ENCODE data around the gene ZNF592. TPM values are rescaled to one million over a fixed set of nuclear protein-coding genes. Genes with fewer than 3 reads are reported as not detected.
"Not testable (repeated sequence)": the region's sequence is repeated elsewhere in the genome, so short reads cannot be mapped to it uniquely, and the experiment has no call there.

The ZNF592 gene
- total and polyA plus RNA-seq, 7 experiments from 2014 or later = 4.9 to 39.0 (median 37.2) TPM

DNA sequence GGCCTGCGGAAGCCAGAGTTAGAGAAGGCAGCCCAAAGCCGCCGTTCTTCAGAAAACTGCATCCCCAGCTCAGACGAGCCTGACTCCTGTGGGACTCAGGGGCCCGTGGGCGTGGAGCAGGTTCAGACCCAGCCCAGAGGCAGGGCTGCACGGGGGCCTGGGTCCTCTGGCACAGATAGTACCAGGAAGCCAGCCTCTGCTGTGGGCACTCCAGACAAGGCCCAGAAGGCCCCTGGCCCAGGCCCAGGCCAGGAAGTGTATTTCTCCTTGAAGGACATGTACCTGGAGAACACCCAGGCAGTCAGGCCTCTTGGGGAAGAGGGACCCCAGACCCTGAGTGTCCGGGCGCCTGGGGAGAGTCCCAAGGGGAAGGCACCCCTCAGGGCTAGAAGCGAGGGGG, 91.9 kb downstream of the ZNF592 start:
- no peak overlapping the region for H3K4me3 ChIP-seq (ENCODE audit: low read length)
- H3K4me1 ChIP-seq (ENCODE audit: control insufficient read depth in 2 of 2, insufficient read depth in 2 of 2, low read length in 2 of 2) = no peaks in the 10 kb centered on the region
- Mint-ChIP-seq H3K4me3 (no peak overlapping the region), H3K27ac (no peak overlapping the region), H3K4me1 (no peaks in the 10 kb centered on the region), H3K27me3 (peaks cover 0 to 10% (median 6%) of the 10 kb centered on the region in 5 donors), H3K36me3 (no peaks in the 10 kb centered on the region), H3K9me3 (no peaks in the 10 kb centered on the region)
- intact Hi-C loops (cut with micrococcal nuclease) = no loop called here
- H3K27ac ChIP-seq (ENCODE audit: low read depth, low read length) = no peak overlapping the region
- H3K27me3 ChIP-seq (ENCODE audit: control insufficient read depth in 2 of 2, insufficient read depth in 2 of 2, low read length in 2 of 2) = no peaks in the 10 kb centered on the region
- DNase-seq (no peak), ATAC-seq (no peak)
- POLR2A ChIA-PET = interaction anchor here (0.5 kb wide), 1 partner anchor 90 kb away, joined by 3 read pairs; no protein-coding TSS in a partner anchor
- no peaks in the 10 kb centered on the region for H3K36me3 ChIP-seq (ENCODE audit: control insufficient read depth in 2 of 3, insufficient read depth in 3 of 3, low read length in 3 of 3)
- no peaks in the 10 kb centered on the region for H3K9me3 ChIP-seq (ENCODE audit: control insufficient read depth in 2 of 3, low read length in 3 of 3)
- CTCF ChIA-PET = interaction anchor here (0.5 kb wide), 1 partner anchor 303 kb away, joined by 4 read pairs; no protein-coding TSS in a partner anchor

- Histone ChIP-seq H3K4me3 (ENCODE audit: low read length) (no peak overlapping the region), H3K27ac (ENCODE audit: low read depth, low read length) (no peak overlapping the region), H3K27me3 (ENCODE audit: control insufficient read depth in 2 of 2, insufficient read depth in 2 of 2, low read length in 2 of 2) (no peaks in the 10 kb centered on the region), H3K9me3 (ENCODE audit: control insufficient read depth in 2 of 3, low read length in 3 of 3) (no peaks in the 10 kb centered on the region), H3K36me3 (ENCODE audit: control insufficient read depth in 2 of 3, insufficient read depth in 3 of 3, low read length in 3 of 3) (no peaks in the 10 kb centered on the region), H3K4me1 (ENCODE audit: control insufficient read depth in 2 of 2, insufficient read depth in 2 of 2, low read length in 2 of 2) (no peaks in the 10 kb centered on the region)
- ATAC-seq (no peak), DNase-seq (no peak)
- no peak overlapping the region for H3K27ac Mint-ChIP-seq
- no peak overlapping the region for H3K4me3 Mint-ChIP-seq
- intact Hi-C loops (cut with micrococcal nuclease) = no loop called here
- peaks cover 0 to 4% (median 0%) of the 10 kb centered on the region in 11 donors for H3K9me3 Mint-ChIP-seq
- H3K27me3 Mint-ChIP-seq = peaks cover 0 to 7% (median 4%) of the 10 kb centered on the region in 5 donors
- ChIA-PET POLR2A (interaction anchor here (0.5 kb wide), 1 partner anchor 90 kb away, joined by 3 read pairs; no protein-coding TSS in a partner anchor), CTCF (interaction anchor here (0.5 kb wide), 1 partner anchor 302 kb away, joined by 4 read pairs; no protein-coding TSS in a partner anchor)
- H3K4me1 Mint-ChIP-seq = peaks cover 0 to 2% (median 0%) of the 10 kb centered on the region in 7 donors
- no peaks in the 10 kb centered on the region for H3K36me3 Mint-ChIP-seq
Measured at GRCh38 chr15:84840741-84841429, 92.5 kb downstream of the ZNF592 start.

GRCh38 chr15:84842781-84843180, 94.4 kb downstream of the ZNF592 start:
- ATAC-seq (no peak), DNase-seq (no peak)
- intact Hi-C loops (cut with micrococcal nuclease) = no loop called here
- H3K27ac ChIP-seq (ENCODE audit: low read depth, low read length) = no peak overlapping the region
- H3K9me3 ChIP-seq (ENCODE audit: control insufficient read depth in 2 of 3, low read length in 3 of 3) = peaks cover 0 to 8% (median 0%) of the 10 kb centered on the region in 3 experiments
- H3K36me3 Mint-ChIP-seq = peaks cover 5 to 11% (median 6%) of the 10 kb centered on the region in 5 donors
- no peaks in the 10 kb centered on the region for H3K36me3 ChIP-seq (ENCODE audit: control insufficient read depth in 2 of 3, insufficient read depth in 3 of 3, low read length in 3 of 3)
- H3K9me3 Mint-ChIP-seq = peaks cover 4 to 21% (median 12%) of the 10 kb centered on the region in 11 donors
- no peak overlapping the region for H3K4me3 Mint-ChIP-seq
- no peaks in the 10 kb centered on the region for H3K27me3 ChIP-seq (ENCODE audit: control insufficient read depth in 2 of 2, insufficient read depth in 2 of 2, low read length in 2 of 2)
- H3K27me3 Mint-ChIP-seq = peaks cover 0 to 5% (median 0%) of the 10 kb centered on the region in 5 donors
- H3K4me3 ChIP-seq (ENCODE audit: low read length) = no peak overlapping the region
- H3K27ac Mint-ChIP-seq = no peak overlapping the region
- CTCF ChIA-PET = no interaction called here
- H3K4me1 ChIP-seq (ENCODE audit: control insufficient read depth in 2 of 2, insufficient read depth in 2 of 2, low read length in 2 of 2) = no peaks in the 10 kb centered on the region
- H3K4me1 Mint-ChIP-seq = peaks cover 0 to 2% (median 0%) of the 10 kb centered on the region in 7 donors
- POLR2A ChIA-PET = no interaction called here

GRCh38 chr15:84844964-84845363, 96.6 kb downstream of the ZNF592 start:
- no peak for DNase-seq
- peaks cover 0 to 8% (median 0%) of the 10 kb centered on the region in 3 experiments for H3K9me3 ChIP-seq (ENCODE audit: control insufficient read depth in 2 of 3, low read length in 3 of 3)
- intact Hi-C loops (cut with micrococcal nuclease) = loop anchor here (1.0 to 5.0 kb wide), 3 partner anchors 82 to 199 kb away; no protein-coding TSS in a partner anchor
- H3K27ac Mint-ChIP-seq = no peak overlapping the region
- H3K4me3 ChIP-seq (ENCODE audit: low read length) = no peak overlapping the region
- no peak overlapping the region for H3K27ac ChIP-seq (ENCODE audit: low read depth, low read length)
- POLR2A ChIA-PET = no interaction called here
- peaks cover 0 to 5% (median 0%) of the 10 kb centered on the region in 5 donors for H3K27me3 Mint-ChIP-seq
- H3K36me3 Mint-ChIP-seq = peaks cover 5 to 11% (median 7%) of the 10 kb centered on the region in 5 donors
- no peaks in the 10 kb centered on the region for H3K4me1 ChIP-seq (ENCODE audit: control insufficient read depth in 2 of 2, insufficient read depth in 2 of 2, low read length in 2 of 2)
- CTCF ChIA-PET = interaction anchor here (0.7 kb wide), 1 partner anchor 250 kb away, joined by 3 read pairs; no protein-coding TSS in a partner anchor
- no peak for ATAC-seq
- no peaks in the 10 kb centered on the region for H3K27me3 ChIP-seq (ENCODE audit: control insufficient read depth in 2 of 2, insufficient read depth in 2 of 2, low read length in 2 of 2)
- peaks cover 4 to 30% (median 13%) of the 10 kb centered on the region in 11 donors for H3K9me3 Mint-ChIP-seq
- no peaks in the 10 kb centered on the region for H3K36me3 ChIP-seq (ENCODE audit: control insufficient read depth in 2 of 3, insufficient read depth in 3 of 3, low read length in 3 of 3)
- peaks cover 0 to 2% (median 0%) of the 10 kb centered on the region in 7 donors for H3K4me1 Mint-ChIP-seq
- no peak overlapping the region for H3K4me3 Mint-ChIP-seq

GRCh38 chr15:84845631-84846030, 97.2 kb downstream of the ZNF592 start:
- H3K4me3 ChIP-seq (ENCODE audit: low read length); H3K4me1 Mint-ChIP-seq; H3K4me1 ChIP-seq (ENCODE audit: control insufficient read depth in 2 of 2, insufficient read depth in 2 of 2, low read length in 2 of 2); H3K27me3 ChIP-seq (ENCODE audit: control insufficient read depth in 2 of 2, insufficient read depth in 2 of 2, low read length in 2 of 2); H3K27ac Mint-ChIP-seq; H3K27ac ChIP-seq (ENCODE audit: low read depth, low read length); POLR2A ChIA-PET; H3K36me3 ChIP-seq (ENCODE audit: control insufficient read depth in 2 of 3, insufficient read depth in 3 of 3, low read length in 3 of 3); H3K27me3 Mint-ChIP-seq; H3K4me3 Mint-ChIP-seq; H3K9me3 ChIP-seq (ENCODE audit: control insufficient read depth in 2 of 3, low read length in 3 of 3): not testable (repeated sequence)
- CTCF ChIA-PET = interaction anchor here (0.7 kb wide), 1 partner anchor 249 kb away, joined by 3 read pairs; no protein-coding TSS in a partner anchor
- H3K36me3 Mint-ChIP-seq = peaks cover 5 to 11% (median 7%) of the 10 kb centered on the region in 5 donors
- H3K9me3 Mint-ChIP-seq = peaks cover 4 to 30% (median 13%) of the 10 kb centered on the region in 11 donors
- DNase-seq (peak in 5 of 9 donors; percentile 4 to 33 (median 15)), ATAC-seq (peak; percentile 56)
- intact Hi-C loops (cut with micrococcal nuclease) = loop anchor here (1.0 to 5.0 kb wide), 3 partner anchors 82 to 199 kb away; no protein-coding TSS in a partner anchor

DNA sequence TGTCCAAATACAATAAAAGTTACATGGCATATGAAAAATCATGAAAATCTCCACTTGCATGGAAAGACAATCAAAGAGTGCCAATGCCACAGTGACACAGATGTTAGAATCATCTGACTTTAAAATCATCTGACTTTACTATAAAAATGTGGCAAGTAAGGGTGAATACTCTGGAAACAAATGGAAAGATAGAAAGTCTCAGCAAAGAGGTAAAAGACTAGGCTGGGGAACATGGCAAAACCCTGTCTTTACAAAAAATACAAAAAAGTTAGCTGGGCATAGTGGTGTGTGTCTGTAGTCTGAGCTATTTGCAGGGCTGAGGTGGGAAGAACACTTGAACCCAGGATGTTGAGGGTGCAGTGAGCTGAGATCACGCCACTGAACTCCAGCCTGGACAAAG, 97.9 kb downstream of the ZNF592 start:
- Mint-ChIP-seq H3K27me3 (peaks cover 0 to 4% (median 0%) of the 10 kb centered on the region in 5 donors), H3K9me3 (peaks cover 4 to 30% (median 13%) of the 10 kb centered on the region in 11 donors), H3K27ac (peak overlapping the region in 1 of 9 donors; percentile 30), H3K4me1 (peaks cover 0 to 2% (median 0%) of the 10 kb centered on the region in 7 donors), H3K36me3 (peaks cover 5 to 11% (median 7%) of the 10 kb centered on the region in 5 donors), H3K4me3 (no peak overlapping the region)
- Histone ChIP-seq H3K4me3 (ENCODE audit: low read length) (no peak overlapping the region), H3K4me1 (ENCODE audit: control insufficient read depth in 2 of 2, insufficient read depth in 2 of 2, low read length in 2 of 2) (no peaks in the 10 kb centered on the region), H3K27me3 (ENCODE audit: control insufficient read depth in 2 of 2, insufficient read depth in 2 of 2, low read length in 2 of 2) (no peaks in the 10 kb centered on the region), H3K36me3 (ENCODE audit: control insufficient read depth in 2 of 3, insufficient read depth in 3 of 3, low read length in 3 of 3) (no peaks in the 10 kb centered on the region), H3K9me3 (ENCODE audit: control insufficient read depth in 2 of 3, low read length in 3 of 3) (peaks cover 0 to 8% (median 0%) of the 10 kb centered on the region in 3 experiments), H3K27ac (ENCODE audit: low read depth, low read length) (no peak overlapping the region)
- ChIA-PET CTCF (no interaction called here), POLR2A (no interaction called here)
- DNase-seq (no peak), ATAC-seq (no peak)
- intact Hi-C loops (cut with micrococcal nuclease) = loop anchor here in 1 of 2 donors (5.0 kb wide), 1 partner anchor 81 kb away; no protein-coding TSS in a partner anchor

All from naive thymus-derived CD4-positive, alpha-beta T cell (primary cell).